Measurements from ENCODE around the gene NFKBIL1. TPM values are rescaled to one million over a fixed set of nuclear protein-coding genes. Genes with fewer than 3 reads are reported as not detected.
"Not testable (repeated sequence)": the region's sequence is repeated elsewhere in the genome, so short reads cannot be mapped to it uniquely, and the experiment has no call there.

Gene NFKBIL1, protein sequence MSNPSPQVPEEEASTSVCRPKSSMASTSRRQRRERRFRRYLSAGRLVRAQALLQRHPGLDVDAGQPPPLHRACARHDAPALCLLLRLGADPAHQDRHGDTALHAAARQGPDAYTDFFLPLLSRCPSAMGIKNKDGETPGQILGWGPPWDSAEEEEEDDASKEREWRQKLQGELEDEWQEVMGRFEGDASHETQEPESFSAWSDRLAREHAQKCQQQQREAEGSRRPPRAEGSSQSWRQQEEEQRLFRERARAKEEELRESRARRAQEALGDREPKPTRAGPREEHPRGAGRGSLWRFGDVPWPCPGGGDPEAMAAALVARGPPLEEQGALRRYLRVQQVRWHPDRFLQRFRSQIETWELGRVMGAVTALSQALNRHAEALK
- 17.2 and 17.8 TPM in 2 replicates for total RNA-seq (2014; rRNA removed; shearing (Covaris generic))
- 20.1 and 24.0 TPM in 2 replicates for polyA plus RNA-seq (2015; cell fraction: cytosol; rRNA removed)
- 11.4 and 21.0 TPM in 2 replicates for polyA plus RNA-seq (2015; cell fraction: nucleus; rRNA removed)

DNA sequence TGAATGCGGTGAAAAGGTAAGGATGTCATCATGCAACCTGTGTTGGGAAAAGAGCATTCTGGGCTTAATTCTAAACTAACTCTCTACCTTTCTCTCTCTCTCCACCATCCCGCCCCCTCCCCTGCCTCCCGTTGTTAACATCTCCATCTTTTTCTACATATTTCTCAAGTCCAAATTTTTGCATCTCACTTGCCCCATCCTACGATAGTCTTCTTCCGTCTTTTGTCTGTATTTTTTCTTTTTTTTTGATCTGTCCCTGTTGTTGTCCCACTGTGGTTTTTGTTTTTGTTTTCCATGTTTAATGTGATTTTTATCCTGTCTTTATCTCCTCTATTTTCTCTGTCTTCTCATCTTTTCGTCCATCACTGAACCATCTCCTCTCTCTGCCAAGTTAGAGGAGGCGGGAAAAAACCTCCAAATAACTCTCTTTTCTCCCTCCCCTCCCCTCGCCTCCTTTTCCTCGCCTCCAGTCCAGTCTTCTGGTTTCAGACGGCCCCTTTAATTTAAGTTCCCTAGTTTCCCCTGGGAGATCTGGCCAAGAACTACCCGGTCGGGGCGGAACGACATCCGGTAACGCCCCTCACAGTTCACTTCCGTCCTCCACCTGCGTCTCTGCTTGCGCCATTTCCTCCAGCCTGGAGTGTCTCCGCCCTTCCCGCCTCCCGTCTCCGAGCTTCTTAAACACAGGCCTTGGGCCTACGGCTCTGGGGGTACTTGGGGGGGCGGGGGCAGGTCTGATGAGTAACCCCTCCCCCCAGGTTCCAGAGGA lies at the start of gene NFKBIL1:
NFKBIL1 (plus strand) TSS at position 651 of the 769 bp plus-strand sequence; CDS start at position 738, 87 bp downstream.
- DNase-seq (ENCODE audit: low read depth, low spot score) = peak; percentile 97
- in situ Hi-C loops (cut with HindIII; ENCODE audit: low pct_unique_long_range_greater_than_20kb, low sequenced_read_pairs) = no loop called here

DNA sequence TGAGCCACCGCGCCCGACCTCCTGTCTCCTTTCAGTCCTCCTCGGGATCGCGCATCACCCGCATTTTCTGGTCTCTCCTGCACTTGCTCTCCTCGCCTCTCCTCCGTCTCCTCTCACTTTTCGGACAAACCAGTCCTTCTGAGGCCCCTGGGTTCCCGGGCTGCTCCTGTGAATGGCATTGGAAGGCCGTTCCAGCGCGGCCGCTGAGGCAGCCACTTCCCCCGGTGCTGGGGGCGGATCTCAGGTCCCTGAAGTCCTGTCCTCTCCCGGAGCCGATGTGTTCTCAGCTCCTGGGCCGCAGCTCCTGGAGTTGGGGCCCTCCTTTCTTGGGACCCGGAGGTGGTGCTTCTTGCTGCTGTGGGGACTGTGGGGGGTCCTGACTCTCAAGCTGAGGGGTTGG lies 48.7 kb upstream of the NFKBIL1 start:
- no peak for DNase-seq (ENCODE audit: low read depth, low spot score)

DNA sequence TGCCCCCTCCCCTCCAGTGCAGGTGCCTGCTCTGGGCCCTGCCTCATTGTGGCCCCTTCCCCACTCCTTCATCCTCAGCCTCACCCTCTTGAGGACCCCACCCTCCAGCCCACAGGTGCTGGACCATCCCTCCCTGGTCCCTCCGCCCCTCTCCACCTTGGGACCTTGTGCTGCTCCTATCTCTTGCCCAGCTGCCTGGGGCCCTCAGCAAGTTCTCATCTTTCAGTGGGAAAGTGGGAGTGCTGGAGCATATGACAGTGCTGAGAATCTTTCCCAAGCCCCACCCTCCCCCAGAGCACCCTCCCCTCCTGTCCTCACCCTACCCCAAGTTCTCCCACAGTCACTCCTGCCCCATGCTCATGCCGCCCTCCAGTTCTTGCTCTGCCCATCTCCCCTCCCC lies 47.8 kb upstream of the NFKBIL1 start:
- DNase-seq (ENCODE audit: low read depth, low spot score); in situ Hi-C loops (cut with HindIII; ENCODE audit: low pct_unique_long_range_greater_than_20kb, low sequenced_read_pairs): not testable (repeated sequence)

More for the DNA sequence above, 48.7 kb upstream of the NFKBIL1 start:
- in situ Hi-C loops (cut with HindIII; ENCODE audit: low pct_unique_long_range_greater_than_20kb, low sequenced_read_pairs) = no loop called here

DNA sequence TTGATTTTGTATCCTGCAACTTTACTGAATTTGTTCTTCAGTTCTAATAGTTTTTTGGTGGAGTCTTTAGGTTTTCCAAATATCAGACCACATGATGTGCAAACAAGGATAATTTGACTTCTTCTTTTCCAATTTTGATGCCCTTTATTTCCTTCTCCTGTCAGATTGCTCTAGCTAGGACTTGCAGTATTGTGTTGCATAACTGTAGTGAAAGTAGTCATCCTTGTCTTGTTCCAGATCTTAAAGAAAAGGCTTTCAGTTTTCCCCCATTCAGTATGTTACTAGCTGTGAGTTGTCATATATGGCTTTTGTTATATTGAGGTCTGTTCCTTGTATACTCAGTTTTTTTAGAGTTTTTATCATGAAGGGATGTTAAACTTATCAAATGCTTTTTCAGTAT lies 44.8 kb upstream of the NFKBIL1 start:
- in situ Hi-C loops (cut with HindIII; ENCODE audit: low pct_unique_long_range_greater_than_20kb, low sequenced_read_pairs) = no loop called here
- DNase-seq (ENCODE audit: low read depth, low spot score) = no peak

DNA sequence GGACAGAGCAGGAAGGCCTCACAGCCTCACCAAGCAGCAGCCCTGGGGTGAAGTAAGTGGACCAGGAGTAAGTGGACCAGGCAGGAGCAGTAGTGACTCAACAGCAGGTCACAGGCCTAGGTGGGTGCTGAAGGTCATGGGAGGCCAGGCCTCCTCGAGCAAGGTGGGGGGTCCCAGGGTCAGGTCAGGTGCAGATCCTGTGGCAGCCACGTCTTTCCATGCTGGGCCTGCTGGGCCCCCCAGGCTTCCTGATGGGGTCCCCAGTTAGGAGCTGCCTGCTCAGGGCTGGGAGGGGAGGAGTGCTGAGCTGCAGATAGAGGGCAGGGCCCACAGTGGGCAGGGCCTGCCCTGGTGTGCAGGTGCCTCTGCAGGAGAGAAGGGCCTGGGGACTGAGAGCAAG lies 38.4 kb upstream of the NFKBIL1 start:
- DNase-seq (ENCODE audit: low read depth, low spot score); in situ Hi-C loops (cut with HindIII; ENCODE audit: low pct_unique_long_range_greater_than_20kb, low sequenced_read_pairs): not testable (repeated sequence)

DNA sequence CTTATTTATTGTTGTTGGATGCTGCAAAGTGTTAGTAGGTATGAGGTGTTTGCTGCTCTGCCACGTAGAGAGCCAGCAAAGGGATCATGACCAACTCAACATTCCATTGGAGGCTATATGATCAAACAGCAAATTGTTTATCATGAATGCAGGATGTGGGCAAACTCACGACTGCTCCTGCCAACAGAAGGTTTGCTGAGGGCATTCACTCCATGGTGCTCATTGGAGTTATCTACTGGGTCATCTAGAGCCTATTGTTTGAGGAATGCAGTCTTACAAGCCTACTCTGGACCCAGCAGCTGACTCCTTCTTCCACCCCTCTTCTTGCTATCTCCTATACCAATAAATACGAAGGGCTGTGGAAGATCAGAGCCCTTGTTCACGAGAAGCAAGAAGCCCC lies 37.4 kb upstream of the NFKBIL1 start:
- in situ Hi-C loops (cut with HindIII; ENCODE audit: low pct_unique_long_range_greater_than_20kb, low sequenced_read_pairs) = no loop called here
- DNase-seq (ENCODE audit: low read depth, low spot score) = no peak

DNA sequence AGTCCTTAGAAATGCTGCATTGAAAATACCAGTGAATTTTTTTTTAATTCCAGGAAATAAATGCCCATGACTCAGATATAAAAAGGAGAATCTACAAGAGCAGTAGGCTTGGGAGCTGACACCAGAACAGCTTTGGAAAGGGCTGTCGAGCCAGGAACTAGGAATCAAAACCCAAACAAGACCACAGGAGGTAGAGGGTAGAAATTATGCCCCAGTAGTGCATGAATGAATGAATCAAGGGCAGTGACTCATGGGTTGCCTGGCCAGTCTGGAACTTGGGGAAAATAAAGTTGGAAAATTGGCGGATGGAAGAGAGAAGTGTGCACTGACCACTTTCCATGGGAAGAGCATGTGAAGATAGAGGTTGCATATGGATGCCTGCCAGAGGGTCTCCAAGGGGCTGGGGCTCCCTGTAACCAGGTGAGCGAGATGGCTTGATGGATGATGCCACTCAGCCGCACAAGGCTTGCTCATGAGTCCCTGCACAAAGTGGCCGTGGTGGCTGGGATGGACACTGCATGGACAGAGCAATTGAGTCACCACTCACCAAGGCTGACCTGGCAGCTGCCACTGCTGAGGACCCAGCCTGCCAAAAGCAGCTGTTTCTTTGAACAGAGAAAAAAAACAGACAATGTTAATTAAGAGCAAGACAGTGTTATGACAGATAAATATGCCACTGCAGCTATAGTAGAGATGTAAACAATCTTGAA lies 33.8 kb upstream of the NFKBIL1 start:
- no peak for DNase-seq (ENCODE audit: low read depth, low spot score)
- in situ Hi-C loops (cut with HindIII; ENCODE audit: low pct_unique_long_range_greater_than_20kb, low sequenced_read_pairs) = no loop called here

DNA sequence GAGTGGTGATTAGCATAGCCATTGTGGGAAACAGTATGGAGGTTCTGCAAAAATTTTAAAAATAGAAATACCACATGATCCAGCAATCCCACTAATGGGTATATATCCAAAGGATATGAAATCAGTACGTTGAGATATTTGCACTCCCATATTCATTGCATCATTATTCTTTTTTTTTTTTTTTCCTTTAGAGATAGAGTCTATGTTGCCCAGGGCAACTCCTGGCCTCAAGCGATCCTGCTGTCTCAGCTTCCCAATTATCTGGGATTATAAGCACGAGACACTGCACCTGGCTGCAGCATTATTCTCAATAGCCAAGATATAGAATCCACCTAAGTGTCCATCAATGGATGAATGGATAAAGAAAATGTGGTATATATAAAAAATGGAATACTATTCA lies 25.6 kb upstream of the NFKBIL1 start:
- in situ Hi-C loops (cut with HindIII; ENCODE audit: low pct_unique_long_range_greater_than_20kb, low sequenced_read_pairs) = no loop called here
- no peak for DNase-seq (ENCODE audit: low read depth, low spot score)

DNA sequence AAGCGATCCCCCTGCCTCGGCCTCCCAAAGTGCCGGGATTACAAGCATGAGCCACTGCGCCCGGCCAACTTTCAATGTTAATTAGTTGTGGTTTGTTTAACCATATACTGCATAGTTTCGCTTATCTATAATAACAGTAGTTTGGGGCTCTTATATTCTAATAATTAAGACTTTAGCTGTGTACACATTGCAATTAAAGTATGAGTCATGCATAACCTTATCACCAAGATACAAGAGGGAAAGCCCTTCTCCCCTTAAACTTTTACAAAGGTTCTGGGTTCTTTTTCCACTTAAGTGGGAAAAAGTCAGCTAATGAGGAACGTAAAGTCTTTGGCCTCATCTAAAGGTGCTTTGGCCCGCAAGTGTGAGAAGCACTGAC lies 21.9 kb upstream of the NFKBIL1 start:
- in situ Hi-C loops (cut with HindIII; ENCODE audit: low pct_unique_long_range_greater_than_20kb, low sequenced_read_pairs) = no loop called here
- DNase-seq (ENCODE audit: low read depth, low spot score) = no peak

DNA sequence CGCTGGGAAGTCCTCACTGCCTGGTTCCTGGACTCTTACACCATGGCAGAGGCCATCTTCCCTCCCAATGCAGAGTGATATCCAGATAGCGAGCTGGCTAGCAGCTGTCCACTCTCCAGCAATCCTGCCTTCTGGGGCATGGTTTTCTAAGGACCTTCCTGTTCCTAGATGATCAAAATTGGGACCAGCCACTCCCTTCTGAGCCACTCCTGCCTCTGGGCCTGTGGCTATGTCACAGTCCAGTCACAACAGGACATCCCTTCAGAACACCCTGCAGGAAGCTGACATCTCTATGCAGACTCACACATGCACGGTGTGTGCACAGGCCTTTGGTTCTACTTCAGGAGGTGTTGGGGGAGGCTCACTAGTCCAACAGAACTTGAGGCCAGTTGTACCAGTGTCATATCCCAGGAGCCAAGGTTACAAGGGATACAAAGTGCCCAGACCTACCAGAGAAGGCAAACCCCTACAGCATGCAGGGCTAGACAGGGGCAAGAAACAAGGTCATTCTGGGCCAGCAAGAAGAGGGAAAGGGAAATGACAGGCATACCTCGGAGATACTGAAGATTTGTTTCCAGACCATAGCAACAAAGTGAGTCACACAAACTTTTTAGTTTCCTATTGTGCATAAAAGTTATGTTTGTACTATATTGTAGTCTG lies 21.3 kb upstream of the NFKBIL1 start:
- DNase-seq (ENCODE audit: low read depth, low spot score) = no peak
- in situ Hi-C loops (cut with HindIII; ENCODE audit: low pct_unique_long_range_greater_than_20kb, low sequenced_read_pairs) = no loop called here

DNA sequence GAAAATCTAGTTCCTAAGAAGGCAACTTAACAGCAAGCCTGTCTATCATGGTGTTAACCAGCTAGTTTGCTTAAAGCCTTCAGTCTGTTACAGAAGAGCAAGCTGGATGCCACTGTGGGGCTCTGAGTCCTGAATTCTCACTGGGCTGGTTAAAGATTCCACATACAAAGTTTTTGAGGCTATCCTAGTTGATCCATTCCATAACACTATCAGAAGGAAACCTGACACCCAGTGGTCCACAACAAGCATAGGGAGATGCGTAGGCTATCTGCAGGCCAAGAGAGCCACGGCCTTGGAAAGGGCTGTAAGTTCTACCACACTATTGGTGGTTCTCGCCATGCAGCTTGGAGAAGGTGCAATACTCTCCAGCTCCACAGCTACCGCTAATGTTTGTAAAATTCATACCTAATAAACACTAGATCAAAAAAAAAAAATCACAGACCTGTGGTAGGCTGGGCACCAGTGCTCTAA lies 19.1 kb upstream of the NFKBIL1 start:
- no peak for DNase-seq (ENCODE audit: low read depth, low spot score)
- in situ Hi-C loops (cut with HindIII; ENCODE audit: low pct_unique_long_range_greater_than_20kb, low sequenced_read_pairs) = no loop called here

DNA sequence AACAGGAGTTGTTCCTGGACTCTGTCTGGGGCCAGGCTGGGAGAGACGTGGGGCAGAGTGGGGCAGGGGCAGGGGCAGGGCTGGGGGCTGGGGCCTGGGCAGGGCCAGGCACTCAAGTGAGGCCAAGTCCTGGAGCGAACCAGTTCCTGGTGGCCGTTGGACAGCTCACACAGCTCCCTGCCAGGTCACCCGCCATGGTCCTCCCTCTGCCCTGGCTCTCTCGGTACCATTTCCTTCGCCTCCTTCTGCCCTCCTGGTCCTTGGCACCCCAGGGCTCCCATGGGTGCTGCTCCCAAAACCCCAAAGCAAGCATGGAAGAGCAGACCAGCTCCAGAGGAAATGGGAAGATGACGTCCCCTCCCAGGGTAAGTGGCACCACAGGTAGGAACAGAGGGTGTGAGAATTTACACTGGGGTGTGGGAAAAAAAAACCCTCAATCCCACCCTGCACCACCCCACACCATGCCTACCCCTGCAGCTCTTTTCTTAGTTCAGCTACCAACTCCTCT lies 18.5 kb upstream of the NFKBIL1 start, which contains the start of gene MCCD1:
MCCD1 (plus strand) TSS at position 142 of the 508 bp plus-strand sequence; CDS start at position 195, 53 bp downstream.
- no peak for DNase-seq (ENCODE audit: low read depth, low spot score)
- in situ Hi-C loops (cut with HindIII; ENCODE audit: low pct_unique_long_range_greater_than_20kb, low sequenced_read_pairs) = no loop called here

DNA sequence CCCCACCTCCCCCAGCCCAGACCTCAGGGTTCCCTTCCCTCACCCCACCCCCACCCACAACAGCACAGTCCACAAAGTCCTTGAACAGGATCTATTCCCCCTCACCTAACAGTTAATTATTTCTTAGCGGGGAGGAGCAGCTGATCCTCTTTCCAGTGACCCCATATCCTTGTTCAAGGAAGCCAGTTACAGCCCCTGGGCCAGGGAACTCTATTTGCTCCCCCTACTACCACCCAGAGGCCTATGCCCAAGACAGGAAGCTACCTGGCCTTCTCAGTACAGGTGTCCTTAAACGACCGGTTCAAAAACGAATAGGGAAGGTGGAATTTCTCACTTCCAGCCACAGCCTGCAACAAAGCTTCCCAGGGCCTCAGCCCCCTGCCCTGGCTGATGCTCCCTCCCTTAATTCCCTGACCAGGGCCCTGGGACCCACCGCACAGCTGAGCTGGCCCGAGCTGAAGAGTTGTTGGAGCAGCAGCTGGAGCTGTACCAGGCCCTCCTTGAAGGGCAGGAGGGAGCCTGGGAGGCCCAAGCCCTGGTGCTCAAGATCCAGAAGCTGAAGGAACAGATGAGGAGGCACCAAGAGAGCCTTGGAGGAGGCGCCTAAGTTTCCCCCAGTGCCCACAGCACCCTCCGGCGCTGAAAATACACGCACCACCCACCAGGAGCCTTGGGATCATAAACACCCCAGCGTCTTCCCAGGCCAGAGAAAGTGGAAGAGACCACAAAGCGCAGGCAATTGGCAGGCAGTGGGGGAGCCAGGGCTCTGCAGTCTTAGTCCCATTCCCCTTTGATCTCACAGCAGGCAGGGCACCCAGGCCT lies 17.9 kb upstream of the NFKBIL1 start:
- DNase-seq (ENCODE audit: low read depth, low spot score) = no peak
- in situ Hi-C loops (cut with HindIII; ENCODE audit: low pct_unique_long_range_greater_than_20kb, low sequenced_read_pairs) = no loop called here

DNA sequence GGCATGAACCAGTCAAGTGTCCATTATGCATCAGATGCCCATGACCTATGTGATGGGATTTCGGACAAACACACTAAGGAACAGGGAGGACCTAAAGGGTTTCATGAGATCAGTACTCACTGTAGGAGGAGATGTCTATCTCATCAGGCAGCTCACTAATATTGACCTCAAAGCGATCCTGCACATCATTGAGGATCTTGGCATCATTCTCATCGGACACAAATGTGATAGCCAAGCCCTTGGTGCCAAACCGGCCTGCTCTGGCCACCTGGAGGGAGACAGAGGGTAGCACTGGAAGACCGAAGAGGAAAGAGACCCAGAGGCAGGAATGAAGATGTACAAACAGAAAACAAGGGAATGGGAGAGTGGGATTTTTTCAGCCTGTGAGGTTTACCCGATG lies 16.7 kb upstream of the NFKBIL1 start:
- DNase-seq (ENCODE audit: low read depth, low spot score) = no peak
- in situ Hi-C loops (cut with HindIII; ENCODE audit: low pct_unique_long_range_greater_than_20kb, low sequenced_read_pairs) = no loop called here

DNA sequence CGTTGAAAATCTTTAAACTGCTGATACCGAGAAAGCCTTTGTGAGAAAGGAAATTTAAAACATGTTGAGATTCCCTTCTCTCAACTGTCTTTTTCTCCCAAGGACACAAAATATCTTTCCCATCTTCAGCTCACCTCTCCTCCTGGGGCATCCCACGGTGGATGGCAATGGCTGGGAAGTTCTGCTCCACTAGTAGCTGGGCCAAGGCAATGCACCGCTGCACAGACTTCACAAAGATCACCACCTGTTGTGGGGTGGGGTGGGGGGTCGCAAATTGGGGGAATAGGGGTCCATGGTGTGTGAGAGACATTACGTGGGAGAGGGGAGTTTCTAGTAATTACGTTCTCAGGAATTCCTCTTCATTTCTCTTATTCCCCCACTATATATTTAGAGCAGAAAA lies 16.2 kb upstream of the NFKBIL1 start:
- no peak for DNase-seq (ENCODE audit: low read depth, low spot score)
- in situ Hi-C loops (cut with HindIII; ENCODE audit: low pct_unique_long_range_greater_than_20kb, low sequenced_read_pairs) = no loop called here

DNA sequence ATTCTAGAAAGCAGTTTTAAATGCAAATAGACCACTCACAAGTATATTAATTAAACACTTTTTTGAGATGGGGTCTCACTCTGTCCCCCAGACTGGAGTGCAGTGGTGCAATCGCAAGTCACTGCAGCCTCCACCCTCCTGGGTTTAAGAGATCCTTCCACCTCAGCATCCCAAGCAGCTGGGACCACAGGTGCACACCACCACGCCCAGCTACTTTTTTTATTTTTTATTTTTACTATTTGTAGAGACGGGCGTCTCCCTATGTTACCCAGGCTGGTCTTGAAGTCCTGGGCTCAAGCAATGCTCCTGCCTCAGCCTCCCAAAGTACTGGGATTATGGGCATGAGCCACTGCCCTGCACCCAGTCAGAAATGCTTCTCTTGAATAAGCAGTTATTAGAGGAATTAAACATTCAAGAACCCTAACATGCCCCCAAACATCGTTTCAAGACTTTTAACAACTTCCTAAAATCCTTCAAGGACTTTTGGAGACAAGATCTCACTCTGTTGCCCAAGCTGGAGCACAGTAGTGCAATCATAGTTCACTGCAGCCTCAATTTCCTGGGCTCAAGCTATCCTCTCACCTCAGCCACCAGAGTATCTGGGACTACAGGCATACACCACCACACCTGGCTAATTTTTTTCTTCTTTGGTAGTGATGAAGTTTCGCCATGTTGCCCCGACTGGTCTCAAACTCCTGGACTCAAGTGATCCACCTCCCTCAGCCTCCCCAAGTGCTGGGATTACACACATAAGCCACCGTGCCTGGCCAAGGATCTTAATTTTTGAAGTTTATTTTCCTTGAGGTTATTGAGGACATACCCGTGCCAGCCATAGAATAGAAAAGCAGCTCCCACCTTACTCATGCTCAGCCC lies 15.4 kb upstream of the NFKBIL1 start:
- in situ Hi-C loops (cut with HindIII; ENCODE audit: low pct_unique_long_range_greater_than_20kb, low sequenced_read_pairs) = no loop called here
- DNase-seq (ENCODE audit: low read depth, low spot score) = no peak
